ENCODE results near the gene BMAL1.

Gene BMAL1

DNA sequence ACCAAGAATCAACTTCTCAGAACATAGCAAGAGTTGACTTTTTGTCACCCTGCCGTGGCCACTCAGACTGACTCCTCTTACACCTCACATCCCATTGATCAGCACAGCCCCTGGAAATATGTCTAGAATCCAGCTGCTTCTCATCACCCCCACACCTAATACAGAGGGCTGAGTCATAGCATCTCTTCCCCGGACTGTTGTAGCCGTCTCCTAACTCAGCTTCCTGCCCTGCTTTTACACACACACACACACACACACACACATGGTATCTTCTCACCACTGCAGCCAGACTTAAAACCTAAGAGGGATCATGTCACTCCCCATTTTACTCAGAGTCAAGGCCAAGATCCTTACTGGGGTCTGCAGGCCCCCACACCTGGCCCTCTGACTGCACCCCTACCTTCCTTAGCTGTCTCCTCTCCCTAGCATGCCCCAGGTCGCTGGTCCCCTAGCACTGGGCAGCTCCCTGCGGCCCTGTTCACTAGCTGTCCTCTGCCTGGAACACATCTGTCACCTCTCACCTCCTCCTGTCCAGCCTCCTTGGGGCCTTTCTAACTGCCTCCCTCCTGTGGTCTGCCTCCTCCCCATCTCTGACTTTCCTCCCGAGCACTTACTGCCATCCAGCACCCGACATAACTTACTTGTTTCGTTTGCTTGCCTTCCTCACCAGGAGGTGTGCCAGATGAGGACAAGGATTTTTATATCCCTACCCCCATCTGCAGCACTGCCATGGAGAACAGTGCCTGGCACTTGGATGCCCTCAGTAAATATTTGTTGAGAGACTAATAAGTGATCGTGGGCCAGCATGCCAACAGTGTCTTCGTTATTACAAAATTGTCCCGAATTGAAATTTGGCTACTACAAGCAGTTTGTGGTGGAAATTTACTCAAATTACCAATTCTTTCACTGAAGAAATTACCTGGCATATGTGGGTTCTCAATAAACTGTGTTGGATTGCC lies 61.9 kb downstream of the BMAL1 start:
- Histone ChIP-seq H3K9me2 (replicated peaks; ENCODE audit: insufficient read depth, low read length) (no peaks in the 10 kb centered on the region), H3K79me2 (ENCODE audit: insufficient read depth, low read length) (no peaks in the 10 kb centered on the region), H3K27ac (ENCODE audit: low read depth, low read length) (no peak overlapping the region), H3K36me3 (ENCODE audit: low read length) (no peaks in the 10 kb centered on the region), H3K4me2 (ENCODE audit: low read depth, low read length, poor library complexity, severe bottlenecking) (no peak overlapping the region), H2AFZ (ENCODE audit: low read depth, low read length, severe bottlenecking) (no peak overlapping the region), H3F3A (ENCODE audit: insufficient read depth) (no peaks in the 10 kb centered on the region), H3K9me3 (ENCODE audit: insufficient read depth, low read length) (no peaks in the 10 kb centered on the region), H4K20me1 (ENCODE audit: low read depth, low read length) (no peaks in the 10 kb centered on the region), H3K4me3 (ENCODE audit: insufficient read depth, low read length, poor library complexity, severe bottlenecking) (no peak overlapping the region), H3K27me3 (ENCODE audit: low read length) (no peaks in the 10 kb centered on the region), H3K9ac (ENCODE audit: low read length) (no peak overlapping the region)
- no peak for TF ChIP-seq EZH2phosphoT487 (conservative IDR thresholded peaks at IDR 0.05; ENCODE audit: low read length)
- TF ChIP-seq, protein P1, sequence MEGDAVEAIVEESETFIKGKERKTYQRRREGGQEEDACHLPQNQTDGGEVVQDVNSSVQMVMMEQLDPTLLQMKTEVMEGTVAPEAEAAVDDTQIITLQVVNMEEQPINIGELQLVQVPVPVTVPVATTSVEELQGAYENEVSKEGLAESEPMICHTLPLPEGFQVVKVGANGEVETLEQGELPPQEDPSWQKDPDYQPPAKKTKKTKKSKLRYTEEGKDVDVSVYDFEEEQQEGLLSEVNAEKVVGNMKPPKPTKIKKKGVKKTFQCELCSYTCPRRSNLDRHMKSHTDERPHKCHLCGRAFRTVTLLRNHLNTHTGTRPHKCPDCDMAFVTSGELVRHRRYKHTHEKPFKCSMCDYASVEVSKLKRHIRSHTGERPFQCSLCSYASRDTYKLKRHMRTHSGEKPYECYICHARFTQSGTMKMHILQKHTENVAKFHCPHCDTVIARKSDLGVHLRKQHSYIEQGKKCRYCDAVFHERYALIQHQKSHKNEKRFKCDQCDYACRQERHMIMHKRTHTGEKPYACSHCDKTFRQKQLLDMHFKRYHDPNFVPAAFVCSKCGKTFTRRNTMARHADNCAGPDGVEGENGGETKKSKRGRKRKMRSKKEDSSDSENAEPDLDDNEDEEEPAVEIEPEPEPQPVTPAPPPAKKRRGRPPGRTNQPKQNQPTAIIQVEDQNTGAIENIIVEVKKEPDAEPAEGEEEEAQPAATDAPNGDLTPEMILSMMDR (IDR thresholded peaks at IDR 0.05; ENCODE audit: insufficient read depth, low read length, poor library complexity, severe bottlenecking): no peak

DNA sequence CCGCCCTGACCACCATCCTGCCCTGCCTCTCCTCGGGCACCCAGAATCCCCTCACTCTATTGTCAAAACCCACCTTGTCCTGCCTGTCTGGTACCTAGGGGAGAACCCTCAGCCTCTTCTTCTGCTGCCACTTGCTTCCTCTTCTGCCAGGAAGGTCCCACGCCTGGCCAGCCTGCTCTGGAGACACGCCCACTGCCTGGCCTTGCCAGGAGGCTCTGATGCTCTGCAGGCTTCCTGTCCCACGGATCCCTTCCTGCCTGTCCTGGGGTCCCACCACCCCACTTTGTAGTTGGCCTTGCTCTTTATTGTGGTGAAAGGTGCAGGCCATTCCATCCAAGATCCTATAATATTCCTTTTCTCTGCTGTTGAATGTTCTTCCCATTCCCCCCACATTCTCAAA lies 63.4 kb downstream of the BMAL1 start:
- no peaks in the 10 kb centered on the region for H3K79me2 ChIP-seq (ENCODE audit: insufficient read depth, low read length)
- H3K4me2 ChIP-seq (ENCODE audit: low read depth, low read length, poor library complexity, severe bottlenecking): no peak overlapping the region
- H3K36me3 ChIP-seq (ENCODE audit: low read length): no peaks in the 10 kb centered on the region
- no peak overlapping the region for H3K9ac ChIP-seq (ENCODE audit: low read length)
- H3F3A ChIP-seq (ENCODE audit: insufficient read depth): no peaks in the 10 kb centered on the region
- H3K27ac ChIP-seq (ENCODE audit: low read depth, low read length): no peak overlapping the region
- no peak overlapping the region for H3K4me3 ChIP-seq (ENCODE audit: insufficient read depth, low read length, poor library complexity, severe bottlenecking)
- TF ChIP-seq, protein P1 (IDR thresholded peaks at IDR 0.05; ENCODE audit: insufficient read depth, low read length, poor library complexity, severe bottlenecking): no peak
- no peak for TF ChIP-seq EZH2phosphoT487 (conservative IDR thresholded peaks at IDR 0.05; ENCODE audit: low read length)
- no peaks in the 10 kb centered on the region for H3K9me2 ChIP-seq (replicated peaks; ENCODE audit: insufficient read depth, low read length)
- no peak overlapping the region for H2AFZ ChIP-seq (ENCODE audit: low read depth, low read length, severe bottlenecking)
- H3K27me3 ChIP-seq (ENCODE audit: low read length): no peaks in the 10 kb centered on the region
- no peaks in the 10 kb centered on the region for H3K9me3 ChIP-seq (ENCODE audit: insufficient read depth, low read length)
- no peaks in the 10 kb centered on the region for H4K20me1 ChIP-seq (ENCODE audit: low read depth, low read length)

DNA sequence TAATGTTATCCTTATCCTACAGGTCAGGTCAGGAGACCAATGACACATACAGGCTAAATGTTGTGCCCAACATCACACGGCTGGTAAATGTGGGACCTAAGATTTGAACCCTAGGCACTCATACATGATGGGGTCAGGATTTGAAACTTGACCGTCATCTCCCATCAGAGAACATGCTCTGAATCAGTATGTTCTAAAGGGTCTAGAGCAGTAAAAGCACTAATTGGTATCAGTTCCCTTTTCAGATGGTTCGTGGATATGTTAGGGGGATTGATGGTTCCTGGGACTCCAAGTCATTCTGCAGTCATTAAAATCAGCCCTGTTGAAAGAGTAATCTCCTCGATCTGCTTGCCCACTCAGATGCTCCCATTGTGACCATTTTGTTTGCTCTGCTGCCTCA lies 65.5 kb downstream of the BMAL1 start:
- H3K79me2 ChIP-seq (ENCODE audit: insufficient read depth, low read length): no peaks in the 10 kb centered on the region
- no peaks in the 10 kb centered on the region for H3K9me2 ChIP-seq (replicated peaks; ENCODE audit: insufficient read depth, low read length)
- no peak overlapping the region for H3K4me2 ChIP-seq (ENCODE audit: low read depth, low read length, poor library complexity, severe bottlenecking)
- no peaks in the 10 kb centered on the region for H3F3A ChIP-seq (ENCODE audit: insufficient read depth)
- H3K36me3 ChIP-seq (ENCODE audit: low read length): no peaks in the 10 kb centered on the region
- no peaks in the 10 kb centered on the region for H3K9me3 ChIP-seq (ENCODE audit: insufficient read depth, low read length)
- no peaks in the 10 kb centered on the region for H3K27me3 ChIP-seq (ENCODE audit: low read length)
- no peak for TF ChIP-seq EZH2phosphoT487 (conservative IDR thresholded peaks at IDR 0.05; ENCODE audit: low read length)
- TF ChIP-seq, protein P1 (IDR thresholded peaks at IDR 0.05; ENCODE audit: insufficient read depth, low read length, poor library complexity, severe bottlenecking): no peak
- H2AFZ ChIP-seq (ENCODE audit: low read depth, low read length, severe bottlenecking): no peak overlapping the region
- no peak overlapping the region for H3K27ac ChIP-seq (ENCODE audit: low read depth, low read length)
- no peak overlapping the region for H3K4me3 ChIP-seq (ENCODE audit: insufficient read depth, low read length, poor library complexity, severe bottlenecking)
- H3K9ac ChIP-seq (ENCODE audit: low read length): no peak overlapping the region
- no peaks in the 10 kb centered on the region for H4K20me1 ChIP-seq (ENCODE audit: low read depth, low read length)

Measured in SU-DHL-6 (cell line).